WTC11 (cell line): Measurements from ENCODE around the gene SLC7A14. TPM values are rescaled to one million over a fixed set of nuclear protein-coding genes. Genes with fewer than 3 reads are reported as not detected.

ENCODE experiments used
- ATAC-seq: fragments of 200-7000 bp; cut with Tn5 transposase; 2 replicates; pipeline ENCODE4 v1.10.0; 2021; ENCODE audit warnings: mild to moderate bottlenecking, moderate library complexity
- CTCF ChIA-PET: fragments of 300-600 bp; sonication (Branson Sonifier 250); formaldehyde crosslinking; loops from one replicate; lab custom pipeline; 2021; ENCODE audit warnings: antibody characterized with exemption; lab: Charles Lee
- POLR2A ChIA-PET: fragments of 350-600 bp; sonication (Branson Sonifier 250); formaldehyde crosslinking; loops from one replicate; lab custom pipeline; 2021; ENCODE audit warnings: antibody characterized with exemption; lab: Charles Lee
- DNase-seq: peaks from one replicate; pipeline ENCODE4 v3.0.0; 2021; ENCODE audit warnings: low spot score
- H3K27ac Mint-ChIP-seq: 2 replicates; pipeline ENCODE4 v1.8.0; 2021; ENCODE audit warnings: mixed read lengths
- H3K27me3 Mint-ChIP-seq: 2 replicates; pipeline ENCODE4 v1.8.0; 2021; ENCODE audit warnings: low read depth, mild to moderate bottlenecking, moderate library complexity, mixed read lengths
- H3K36me3 Mint-ChIP-seq: 2 replicates; pipeline ENCODE4 v1.8.0; 2021; ENCODE audit warnings: mixed read lengths
- H3K4me1 Mint-ChIP-seq: 2 replicates; pipeline ENCODE4 v1.8.0; 2022; ENCODE audit warnings: mixed read lengths
- H3K4me3 Mint-ChIP-seq: 2 replicates; pipeline ENCODE4 v1.8.0; 2021; ENCODE audit warnings: mild to moderate bottlenecking, moderate library complexity, mixed read lengths
- H3K9me3 Mint-ChIP-seq: 2 replicates; pipeline ENCODE4 v1.8.0; 2021; ENCODE audit warnings: mixed read lengths
- AFF4 ChIP-seq: sonication (generic); formaldehyde crosslinking; IDR thresholded peaks from 2 replicates; pipeline ENCODE4 v1.8.1; 2023; ENCODE audit warnings: mild to moderate bottlenecking, missing genetic modification reagents, borderline replicate concordance
- AR ChIP-seq: fragments of 250-450 bp; sonication (Bioruptor Pico); IDR thresholded peaks from 2 replicates; pipeline ENCODE4 v1.9.0; 2021; ENCODE audit warnings: mild to moderate bottlenecking
- ATF1 ChIP-seq: sonication (generic); formaldehyde crosslinking; IDR thresholded peaks from 2 replicates; pipeline ENCODE4 v1.8.1; 2023; ENCODE audit warnings: mild to moderate bottlenecking, moderate library complexity, missing genetic modification reagents
- CREB1 ChIP-seq: sonication (generic); formaldehyde crosslinking; IDR thresholded peaks from 2 replicates; pipeline ENCODE4 v1.8.0; 2023; ENCODE audit warnings: mild to moderate bottlenecking, missing genetic modification reagents
- E2F5 ChIP-seq: sonication (generic); formaldehyde crosslinking; IDR thresholded peaks from 2 replicates; pipeline ENCODE4 v1.8.1; 2022; ENCODE audit warnings: mild to moderate bottlenecking, moderate library complexity, missing genetic modification reagents
- GABPB1 ChIP-seq: sonication (generic); formaldehyde crosslinking; IDR thresholded peaks from 2 replicates; pipeline ENCODE4 v1.8.1; 2023; ENCODE audit warnings: mild to moderate bottlenecking, missing genetic modification reagents
- GRHL2 ChIP-seq: fragments of 250-450 bp; sonication (Bioruptor Pico); IDR thresholded peaks from 2 replicates; pipeline ENCODE4 v1.8.0; 2022; ENCODE audit warnings: mild to moderate bottlenecking, moderate library complexity; ENCODE audit not compliant: insufficient replicate concordance, severe bottlenecking
- HMGA2 ChIP-seq: fragments of 250-450 bp; sonication (Bioruptor Pico); IDR thresholded peaks from 2 replicates; pipeline ENCODE4 v1.4.0; 2021; ENCODE audit warnings: mild to moderate bottlenecking, moderate library complexity
- KAT7 ChIP-seq: sonication (generic); formaldehyde crosslinking; IDR thresholded peaks from 2 replicates; pipeline ENCODE4 v1.8.1; 2023; ENCODE audit warnings: missing genetic modification reagents, mild to moderate bottlenecking, borderline replicate concordance
- MYBL2 ChIP-seq: sonication (generic); formaldehyde crosslinking; IDR thresholded peaks from 2 replicates; pipeline ENCODE4 v1.8.1; 2023; ENCODE audit warnings: mild to moderate bottlenecking, moderate library complexity, missing genetic modification reagents
- NFE2L1 ChIP-seq: sonication (generic); formaldehyde crosslinking; IDR thresholded peaks from 2 replicates; pipeline ENCODE4 v1.8.1; 2023; ENCODE audit warnings: missing genetic modification reagents
- NFYB ChIP-seq: sonication (generic); formaldehyde crosslinking; conservative IDR thresholded peaks from 2 replicates; pipeline ENCODE4 v1.8.0; 2022; ENCODE audit warnings: low read depth, missing genetic modification reagents
- NR2C2 ChIP-seq: sonication (generic); formaldehyde crosslinking; IDR thresholded peaks from 2 replicates; pipeline ENCODE4 v1.8.0; 2022; ENCODE audit warnings: mild to moderate bottlenecking, missing genetic modification reagents
- NR3C1 ChIP-seq: sonication (generic); formaldehyde crosslinking; conservative IDR thresholded peaks from 2 replicates; pipeline ENCODE4 v1.8.1; 2023; ENCODE audit warnings: low read depth, mild to moderate bottlenecking, missing genetic modification reagents
- OVOL2 ChIP-seq: fragments of 250-450 bp; sonication (Bioruptor Pico); IDR thresholded peaks from 2 replicates; pipeline ENCODE4 v1.9.0; 2021; ENCODE audit warnings: mild to moderate bottlenecking, borderline replicate concordance
- SMAD3 ChIP-seq: sonication (generic); formaldehyde crosslinking; IDR thresholded peaks from 2 replicates; pipeline ENCODE4 v1.8.0; 2022; ENCODE audit warnings: missing genetic modification reagents, mild to moderate bottlenecking, borderline replicate concordance
- SP1 ChIP-seq: sonication (generic); formaldehyde crosslinking; conservative IDR thresholded peaks from 2 replicates; pipeline ENCODE4 v1.8.1; 2022; ENCODE audit warnings: missing genetic modification reagents
- STAT6 ChIP-seq: sonication (generic); formaldehyde crosslinking; conservative IDR thresholded peaks from 2 replicates; pipeline ENCODE4 v1.8.1; 2023; ENCODE audit warnings: mild to moderate bottlenecking, low read depth, missing genetic modification reagents, moderate library complexity
- TCF7 ChIP-seq: sonication (generic); formaldehyde crosslinking; IDR thresholded peaks from 2 replicates; pipeline ENCODE4 v1.8.0; 2022; ENCODE audit warnings: mild to moderate bottlenecking, low read depth, missing genetic modification reagents, moderate library complexity
- TEAD4 ChIP-seq: sonication (generic); formaldehyde crosslinking; IDR thresholded peaks from 2 replicates; pipeline ENCODE4 v1.8.0; 2022; ENCODE audit warnings: mild to moderate bottlenecking, missing genetic modification reagents
- TP53 ChIP-seq: sonication (generic); formaldehyde crosslinking; IDR thresholded peaks from 2 replicates; pipeline ENCODE4 v1.8.1; 2023; ENCODE audit warnings: mild to moderate bottlenecking, missing genetic modification reagents
- ZMAT4 ChIP-seq: fragments of 250-450 bp; sonication (Bioruptor Pico); IDR thresholded peaks from 2 replicates; pipeline ENCODE4 v1.9.0; 2021; ENCODE audit warnings: mild to moderate bottlenecking
- ZNF263 ChIP-seq: sonication (generic); formaldehyde crosslinking; IDR thresholded peaks from 2 replicates; pipeline ENCODE4 v1.8.1; 2022; ENCODE audit warnings: low read depth, mild to moderate bottlenecking, moderate library complexity, missing genetic modification reagents
- ZNF317 ChIP-seq: sonication (generic); formaldehyde crosslinking; IDR thresholded peaks from 2 replicates; pipeline ENCODE4 v1.8.1; 2023; ENCODE audit warnings: low read depth, mild to moderate bottlenecking, moderate library complexity, missing genetic modification reagents, borderline replicate concordance
- ZSCAN18 ChIP-seq: fragments of 250-450 bp; sonication (Bioruptor Pico); IDR thresholded peaks from 2 replicates; pipeline ENCODE4 v2.1.2; 2022; ENCODE audit warnings: mild to moderate bottlenecking, moderate library complexity
- total RNA-seq: library from RNA; stranded (reverse); gene quantifications from 3 replicates; pipeline ENCODE4 v1.2.3, GENCODE V29; 2021
- TF ChIP-seq, protein P1 (sequence below): sonication (generic); formaldehyde crosslinking; conservative IDR thresholded peaks from 2 replicates; pipeline ENCODE4 v1.8.1; 2022; ENCODE audit warnings: mild to moderate bottlenecking, missing genetic modification reagents

SLC7A14 gene
- total RNA-seq, 1 experiment from 2014 or later, result 0.68 TPM

DNA sequence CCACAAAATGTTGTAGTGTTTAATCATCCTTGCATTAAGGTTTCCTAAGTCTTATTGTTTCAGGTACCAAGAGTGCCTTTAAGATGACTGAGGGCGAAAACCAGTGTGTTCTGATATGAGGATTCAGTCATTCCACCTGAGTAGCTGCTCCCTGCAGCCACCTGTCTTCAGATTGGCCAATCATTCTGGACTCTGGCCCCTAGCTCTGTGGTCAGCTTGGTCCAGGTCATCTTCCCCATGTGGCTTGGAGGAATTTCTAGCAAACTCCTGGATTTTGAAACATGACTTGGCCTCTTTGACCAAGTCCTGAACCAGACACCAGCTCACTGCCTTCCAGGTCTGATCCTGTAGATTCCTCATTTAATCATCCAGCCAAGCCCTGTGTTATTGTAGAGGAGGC is 7.8 kb upstream of the SLC7A14 start (continued):
- TF ChIP-seq AR (no peak), KAT7 (CRISPR knock-in tag) (no peak), ZNF263 (CRISPR knock-in tag) (no peak), ZNF317 (CRISPR knock-in tag) (no peak), ATF1 (no peak), OVOL2 (CRISPR knock-in tag) (no peak), NFYB (CRISPR knock-in tag) (no peak), MYBL2 (CRISPR knock-in tag) (no peak), GABPB1 (no peak), E2F5 (no peak), AFF4 (CRISPR knock-in tag) (no peak), SMAD3 (CRISPR knock-in tag) (no peak), TCF7 (CRISPR knock-in tag) (no peak), GRHL2 (no peak)
- TF ChIP-seq, protein P1, sequence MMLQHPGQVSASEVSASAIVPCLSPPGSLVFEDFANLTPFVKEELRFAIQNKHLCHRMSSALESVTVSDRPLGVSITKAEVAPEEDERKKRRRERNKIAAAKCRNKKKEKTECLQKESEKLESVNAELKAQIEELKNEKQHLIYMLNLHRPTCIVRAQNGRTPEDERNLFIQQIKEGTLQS (CRISPR knock-in tag), result no peak

GRCh38 chr3:170589113-170589512 is 3.2 kb upstream of the SLC7A14 start:
- Mint-ChIP-seq H3K36me3 (no peaks in the 10 kb centered on the region), H3K4me1 (peaks cover 12% of the 10 kb centered on the region), H3K4me3 (no peak overlapping the region), H3K27me3 (peaks cover 43% of the 10 kb centered on the region), H3K27ac (no peak overlapping the region), H3K9me3 (no peaks in the 10 kb centered on the region)
- CTCF ChIA-PET, result no interaction called here
- ATAC-seq (no peak), DNase-seq (no peak)
- POLR2A ChIA-PET, result no interaction called here
- TF ChIP-seq NR2C2 (no peak), NR3C1 (no peak), HMGA2 (CRISPR knock-in tag) (no peak), TEAD4 (CRISPR knock-in tag) (no peak), TP53 (CRISPR knock-in tag) (no peak), STAT6 (no peak), SP1 (CRISPR knock-in tag) (no peak), ATF1 (no peak), NFE2L1 (CRISPR knock-in tag) (no peak), ZMAT4 (CRISPR knock-in tag) (no peak), ZSCAN18 (CRISPR knock-in tag) (no peak), GABPB1 (no peak), CREB1 (no peak)
